ENCODE measurements around the gene C4orf50. TPM values are rescaled to one million over a fixed set of nuclear protein-coding genes. Genes with fewer than 3 reads are reported as not detected.

C4orf50 gene
- total and polyA plus RNA-seq, 2 of the 4 experiments (the other 2 are of a cell fraction), result not detected

GRCh38 chr4:6010789-6011188, 7.4 kb downstream of the C4orf50 start:
- no peaks in the 10 kb centered on the region for H3K36me3 ChIP-seq (ENCODE audit: control insufficient read depth, insufficient read depth, low read length)
- no peak overlapping the region for H3K9ac ChIP-seq (ENCODE audit: low read depth, low read length)
- no peak overlapping the region for H3K4ac ChIP-seq (ENCODE audit: low read depth, low read length)
- intact Hi-C loops (cut with micrococcal nuclease), result no loop called here
- no peaks in the 10 kb centered on the region for H3K9me3 ChIP-seq (ENCODE audit: control insufficient read depth, insufficient read depth, low read length)
- no TSS peak for BruUV-seq (replicated peaks)
- no CpG with 5 or more reads among the region's 3 CpGs for WGBS, 2 experiments (ENCODE audit: extremely low coverage in 2 of 2, insufficient read length in 1 of 2)
- TF ChIP-seq RFX5 (IDR thresholded peaks at IDR 0.05; ENCODE audit: low read depth, low read length) (no peak), RCOR1 (IDR thresholded peaks at IDR 0.05; ENCODE audit: insufficient replicate concordance, low read length) (no peak)
- no peak overlapping the region for H3K4me3 ChIP-seq (ENCODE audit: insufficient read depth, low read depth, low read length)
- in situ Hi-C loops (cut with MboI; ENCODE audit: low sequenced_read_pairs), result no loop called here
- dilution Hi-C loops (cut with HindIII; ENCODE audit: low sequenced_read_pairs, unreplicated experiment), result no loop called here
- no peaks in the 10 kb centered on the region for H3K9me1 ChIP-seq (ENCODE audit: insufficient read depth, low read length)
- no peak overlapping the region for H4K8ac ChIP-seq (ENCODE audit: low read depth in 2 of 2, low read length in 2 of 2)
- H2AK5ac ChIP-seq (ENCODE audit: low read depth, low read length), result no peak overlapping the region
- H4K91ac ChIP-seq (ENCODE audit: insufficient read depth, low read depth, low read length), result no peak overlapping the region
- no peaks in the 10 kb centered on the region for H3K4me1 ChIP-seq (ENCODE audit: control insufficient read depth, insufficient read depth, low read length)
- H3K79me1 ChIP-seq (ENCODE audit: low read depth in 1 of 2, low read length in 2 of 2), result no peaks in the 10 kb centered on the region
- H4K5ac ChIP-seq (ENCODE audit: low read depth, low read length), result no peak overlapping the region
- no peak overlapping the region for H2BK15ac ChIP-seq (ENCODE audit: low read depth, low read length)
- H3K27me3 ChIP-seq (ENCODE audit: control insufficient read depth, insufficient read depth, low read length), result no peaks in the 10 kb centered on the region
- H3K56ac ChIP-seq (ENCODE audit: extremely low read depth, insufficient read depth, low read length), result no peak overlapping the region
- no peak overlapping the region for H3K18ac ChIP-seq (ENCODE audit: low read depth, low read length)
- no peak overlapping the region for H2BK120ac ChIP-seq (ENCODE audit: low read depth, low read length)
- H3K4me2 ChIP-seq (ENCODE audit: low read depth, low read length), result no peak overlapping the region
- no peak for DNase-seq
- no peak overlapping the region for H2AK9ac ChIP-seq (replicated peaks; ENCODE audit: low read depth, low read length, poor library complexity)
- no peak overlapping the region for H3K27ac ChIP-seq (ENCODE audit: insufficient read depth, low read length)
- H2AFZ ChIP-seq (replicated peaks; ENCODE audit: low read length, poor library complexity), result no peak overlapping the region
- H3K23ac ChIP-seq (ENCODE audit: low read depth, low read length), result no peak overlapping the region
- ATAC-seq (ENCODE audit: low read depth), result no peak
- ChIA-PET POLR2A (ENCODE audit: unreplicated experiment) (no interaction called here), CTCF (no interaction called here)
- no peaks in the 10 kb centered on the region for H4K20me1 ChIP-seq (ENCODE audit: insufficient read depth, low read length)
- H2BK5ac ChIP-seq (ENCODE audit: low read depth, low read length, poor library complexity, severe bottlenecking), result no peak overlapping the region
- no peak overlapping the region for H2BK20ac ChIP-seq (ENCODE audit: low read depth, low read length)
- H3K14ac ChIP-seq (replicated peaks; ENCODE audit: low read depth, low read length), result no peak overlapping the region

Measured in IMR-90 (cell line).